Ecto neural progenitor cell (in vitro differentiated cells): ENCODE data around the gene OR2AP1.
A peak's percentile ranks its signal among the peaks of the same experiment; 100 is the strongest.
"Not testable (repeated sequence)": the region's sequence is repeated elsewhere in the genome, so short reads cannot be mapped to it uniquely, and the experiment has no call there.

ENCODE experiments used
- DNase-seq: peaks from one replicate; pipeline ENCODE4 v3.0.0-alpha.2; 2018; ENCODE audit warnings: low spot score

Gene OR2AP1

GRCh38 chr12:55572168-55572567 lies at the start of gene OR2AP1:
Gene OR2AP1, plus strand, starts transcription at chr12:55572468. Its CDS starts 1,947 bp downstream, at chr12:55574415.
- no peak for DNase-seq

DNA sequence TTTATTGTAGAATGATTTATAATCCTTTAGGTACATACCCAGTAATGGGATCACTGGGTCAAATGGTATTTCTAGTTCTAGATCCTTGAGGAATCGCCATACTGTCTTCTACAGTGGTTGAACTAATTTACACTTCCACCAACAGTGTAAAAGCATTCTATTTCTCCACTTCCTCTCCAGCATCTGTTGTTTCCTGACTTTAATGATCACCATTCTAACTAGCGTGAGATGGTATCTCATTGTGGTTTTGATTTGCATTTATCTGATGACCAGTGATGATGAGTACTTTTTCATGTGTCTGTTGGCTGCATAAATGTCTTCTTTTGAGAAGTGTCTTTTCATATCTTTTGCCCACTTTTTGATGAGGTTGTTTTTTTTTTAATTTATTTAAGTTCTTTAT lies 24.0 kb upstream of the OR2AP1 start:
- DNase-seq, result not testable (repeated sequence)

GRCh38 chr12:55548756-55549155 lies 23.5 kb upstream of the OR2AP1 start:
- no peak for DNase-seq

GRCh38 chr12:55549302-55549701 lies 23.0 kb upstream of the OR2AP1 start, which contains the start of gene OR6C4:
Gene OR6C4, plus strand, starts transcription at chr12:55549602. Its CDS starts 1,625 bp downstream, at chr12:55551227.
- no peak for DNase-seq

GRCh38 chr12:55554296-55554695 lies 18.0 kb upstream of the OR2AP1 start:
- DNase-seq, result no peak

DNA sequence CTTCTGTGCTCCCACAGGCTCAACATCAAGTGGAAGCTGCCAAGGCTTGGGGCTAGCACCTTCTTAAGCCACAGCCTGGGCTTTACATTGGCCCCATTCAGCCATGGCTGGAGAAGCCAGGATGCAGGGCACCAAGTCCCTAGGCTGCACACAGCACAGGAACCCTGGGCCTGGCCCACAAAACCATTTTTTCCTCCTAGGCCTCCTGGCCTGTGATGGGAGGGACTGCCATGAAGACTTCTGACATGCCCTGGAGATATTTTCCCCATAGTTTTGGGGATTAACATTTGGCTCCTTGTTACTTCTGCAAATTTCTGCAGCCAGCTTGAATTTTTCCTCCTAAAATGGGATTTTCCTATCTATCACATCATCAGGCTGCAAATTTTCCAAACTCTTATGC lies 2.2 kb upstream of the OR2AP1 start:
- not testable (repeated sequence) for DNase-seq

DNA sequence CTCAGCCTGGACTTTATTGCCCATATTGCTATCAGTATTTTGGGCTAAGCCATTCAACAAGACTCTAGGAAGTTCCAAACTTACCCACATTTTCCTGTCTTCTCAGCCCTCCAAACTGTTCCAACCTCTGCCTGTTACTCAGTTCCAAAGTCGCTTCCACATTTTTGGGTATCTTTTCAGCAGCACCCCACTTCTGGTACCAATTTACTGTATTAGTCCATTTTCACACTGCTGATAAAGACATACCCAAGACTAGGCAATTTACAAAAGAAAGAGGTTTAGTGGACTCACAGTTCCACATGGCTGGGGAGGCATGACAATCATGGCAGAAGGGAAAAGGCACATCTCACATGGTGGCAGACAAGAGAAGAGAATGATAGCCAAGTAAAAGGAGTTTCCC lies 1.6 kb upstream of the OR2AP1 start:
- not testable (repeated sequence) for DNase-seq

- no peak for DNase-seq
Measured at GRCh38 chr12:55582066-55582465, 9.8 kb downstream of the OR2AP1 start.

GRCh38 chr12:55585817-55586216 lies 13.5 kb downstream of the OR2AP1 start:
- DNase-seq, result no peak

- DNase-seq, result not testable (repeated sequence)
Measured at GRCh38 chr12:55590152-55590551, 17.9 kb downstream of the OR2AP1 start.

GRCh38 chr12:55607821-55608594 lies 35.7 kb downstream of the OR2AP1 start:
- no peak for DNase-seq

GRCh38 chr12:55610598-55610997 lies 38.3 kb downstream of the OR2AP1 start:
- DNase-seq, result no peak

- no peak for DNase-seq
Measured at GRCh38 chr12:55612646-55613045, 40.4 kb downstream of the OR2AP1 start.

DNA sequence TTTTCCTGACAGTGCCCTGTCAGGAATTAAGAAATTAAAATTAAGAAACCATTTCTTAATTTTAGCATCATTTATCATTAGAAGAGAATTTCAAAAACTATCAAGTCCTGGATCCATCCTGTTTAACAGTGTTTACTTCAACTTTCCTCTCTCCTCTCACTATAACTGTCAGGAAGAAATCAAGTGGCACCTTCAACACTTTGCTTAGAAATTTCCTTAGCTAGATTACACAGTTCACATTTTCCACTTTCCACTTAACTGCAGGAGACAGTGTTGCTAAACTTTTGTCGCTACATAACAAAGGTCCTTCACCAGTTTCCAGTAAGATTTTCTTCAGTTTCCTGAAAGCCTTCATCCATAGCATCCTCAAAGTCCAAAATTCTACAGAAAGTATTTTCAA lies 42.5 kb downstream of the OR2AP1 start:
- no peak for DNase-seq

- DNase-seq, result peak; percentile 69
Measured at GRCh38 chr12:55619354-55620138, 47.3 kb downstream of the OR2AP1 start.

GRCh38 chr12:55624056-55624455 lies 51.8 kb downstream of the OR2AP1 start:
- no peak for DNase-seq
